Duodenal mucosa (tissue), 2 donors: ENCODE data around the gene FAM171A2.

Source experiments
- H3K27ac ChIP-seq: one replicate; pipeline ENCODE4 v1.7.0; 2013; ENCODE audit warnings: low read depth, low read length
- H3K27me3 ChIP-seq, 2 donors: one replicate each; pipeline ENCODE4 v1.7.0; 2013; ENCODE audit warnings: low read length in 2 of 2, control low read depth in 1 of 2; ENCODE audit not compliant: insufficient read depth in 2 of 2, control insufficient read depth in 1 of 2
- H3K36me3 ChIP-seq, 2 donors: one replicate each; pipeline ENCODE4 v1.7.0; 2013; ENCODE audit warnings: low read length in 2 of 2, control low read depth in 1 of 2; ENCODE audit not compliant: insufficient read depth in 2 of 2, control insufficient read depth in 1 of 2
- H3K4me1 ChIP-seq, 2 donors: one replicate each; pipeline ENCODE4 v1.7.0; 2013; ENCODE audit warnings: low read length in 2 of 2, control low read depth in 1 of 2; ENCODE audit not compliant: insufficient read depth in 2 of 2, control insufficient read depth in 1 of 2
- H3K4me3 ChIP-seq, 2 donors: one replicate each; pipeline ENCODE4 v1.7.0; 2013; ENCODE audit warnings: low read length in 2 of 2, low read depth in 1 of 2
- H3K9ac ChIP-seq, 2 donors: one replicate each; pipeline ENCODE4 v1.7.0; 2013; ENCODE audit warnings: low read length in 2 of 2, low read depth in 1 of 2
- H3K9me3 ChIP-seq, 2 donors: one replicate each; pipeline ENCODE4 v1.7.0; 2013; ENCODE audit warnings: low read length in 2 of 2, control low read depth in 1 of 2; ENCODE audit not compliant: control insufficient read depth in 1 of 2

Gene FAM171A2

GRCh38 chr17:44361292-44362260, 2.1 kb downstream of the FAM171A2 start:
- Histone ChIP-seq H3K4me1 (no peaks in the 10 kb centered on the region), H3K27me3 (peaks cover 13 to 27% of the 10 kb centered on the region in 2 donors), H3K9me3 (no peaks in the 10 kb centered on the region), H3K4me3 (no peak overlapping the region), H3K36me3 (no peaks in the 10 kb centered on the region), H3K9ac (no peak overlapping the region), H3K27ac (no peak overlapping the region)

- Histone ChIP-seq H3K4me1 (no peaks in the 10 kb centered on the region), H3K9me3 (no peaks in the 10 kb centered on the region), H3K27ac (no peak overlapping the region), H3K27me3 (peaks cover 13 to 21% of the 10 kb centered on the region in 2 donors), H3K36me3 (no peaks in the 10 kb centered on the region), H3K9ac (no peak overlapping the region), H3K4me3 (no peak overlapping the region)
Measured at GRCh38 chr17:44360826-44361225, 2.8 kb downstream of the FAM171A2 start.

- H3K27me3 ChIP-seq, result peaks cover 13 to 21% of the 10 kb centered on the region in 2 donors
- H3K9me3 ChIP-seq, result no peaks in the 10 kb centered on the region
- H3K4me3 ChIP-seq, result no peak overlapping the region
- no peak overlapping the region for H3K27ac ChIP-seq
- no peak overlapping the region for H3K9ac ChIP-seq
- H3K4me1 ChIP-seq, result no peaks in the 10 kb centered on the region
- no peaks in the 10 kb centered on the region for H3K36me3 ChIP-seq
Measured at GRCh38 chr17:44360144-44360533, 3.5 kb downstream of the FAM171A2 start.

GRCh38 chr17:44359458-44360143, 4.1 kb downstream of the FAM171A2 start:
- Histone ChIP-seq H3K9ac (no peak overlapping the region), H3K27me3 (peaks cover 13 to 18% of the 10 kb centered on the region in 2 donors), H3K9me3 (no peaks in the 10 kb centered on the region), H3K36me3 (no peaks in the 10 kb centered on the region), H3K4me1 (no peaks in the 10 kb centered on the region), H3K27ac (no peak overlapping the region), H3K4me3 (no peak overlapping the region)

- Histone ChIP-seq H3K27ac (no peak overlapping the region), H3K9me3 (no peaks in the 10 kb centered on the region), H3K9ac (no peak overlapping the region), H3K36me3 (no peaks in the 10 kb centered on the region), H3K4me3 (no peak overlapping the region), H3K27me3 (peaks cover 13 to 18% of the 10 kb centered on the region in 2 donors), H3K4me1 (no peaks in the 10 kb centered on the region)
Measured at GRCh38 chr17:44359006-44359405, 4.6 kb downstream of the FAM171A2 start.

- Histone ChIP-seq H3K27ac (no peak overlapping the region), H3K4me1 (no peaks in the 10 kb centered on the region), H3K9ac (no peak overlapping the region), H3K9me3 (no peaks in the 10 kb centered on the region), H3K36me3 (no peaks in the 10 kb centered on the region), H3K27me3 (peaks cover 13 to 18% of the 10 kb centered on the region in 2 donors), H3K4me3 (no peak overlapping the region)
Measured at GRCh38 chr17:44358066-44358465, 5.6 kb downstream of the FAM171A2 start.

GRCh38 chr17:44356241-44356640, 7.4 kb downstream of the FAM171A2 start:
- Histone ChIP-seq H3K9ac (no peak overlapping the region), H3K4me1 (no peaks in the 10 kb centered on the region), H3K27me3 (peaks cover 0 to 10% of the 10 kb centered on the region in 2 donors), H3K4me3 (no peak overlapping the region), H3K9me3 (no peaks in the 10 kb centered on the region), H3K27ac (no peak overlapping the region), H3K36me3 (peaks cover under 1 to 16% of the 10 kb centered on the region in 2 donors)

GRCh38 chr17:44355642-44356099, 8.0 kb downstream of the FAM171A2 start:
- no peak overlapping the region for H3K27ac ChIP-seq
- H3K9me3 ChIP-seq, result no peaks in the 10 kb centered on the region
- no peaks in the 10 kb centered on the region for H3K4me1 ChIP-seq
- peaks cover 0 to 6% of the 10 kb centered on the region in 2 donors for H3K27me3 ChIP-seq
- H3K36me3 ChIP-seq, result peaks cover 5 to 22% of the 10 kb centered on the region in 2 donors
- no peak overlapping the region for H3K9ac ChIP-seq
- H3K4me3 ChIP-seq, result no peak overlapping the region

GRCh38 chr17:44354582-44355561, 8.8 kb downstream of the FAM171A2 start:
- no peak overlapping the region for H3K27ac ChIP-seq
- H3K9ac ChIP-seq, result no peak overlapping the region
- H3K4me1 ChIP-seq, result no peaks in the 10 kb centered on the region
- H3K9me3 ChIP-seq, result no peaks in the 10 kb centered on the region
- no peak overlapping the region for H3K4me3 ChIP-seq
- H3K36me3 ChIP-seq, result peaks cover 5 to 27% of the 10 kb centered on the region in 2 donors
- H3K27me3 ChIP-seq, result peaks cover 0 to 4% of the 10 kb centered on the region in 2 donors
